HG02571 (cell line): Measurements from ENCODE around the gene ST3GAL3.
"Not testable (repeated sequence)": the region's sequence is repeated elsewhere in the genome, so short reads cannot be mapped to it uniquely, and the experiment has no call there.

Source experiments
- ATAC-seq: cut with Tn5 transposase; IDR thresholded peaks from one replicate; pipeline ENCODE4 v1.9.1; 2021; ENCODE audit warnings: mild to moderate bottlenecking, moderate library complexity; ENCODE audit not compliant: unreplicated experiment

Gene ST3GAL3

DNA sequence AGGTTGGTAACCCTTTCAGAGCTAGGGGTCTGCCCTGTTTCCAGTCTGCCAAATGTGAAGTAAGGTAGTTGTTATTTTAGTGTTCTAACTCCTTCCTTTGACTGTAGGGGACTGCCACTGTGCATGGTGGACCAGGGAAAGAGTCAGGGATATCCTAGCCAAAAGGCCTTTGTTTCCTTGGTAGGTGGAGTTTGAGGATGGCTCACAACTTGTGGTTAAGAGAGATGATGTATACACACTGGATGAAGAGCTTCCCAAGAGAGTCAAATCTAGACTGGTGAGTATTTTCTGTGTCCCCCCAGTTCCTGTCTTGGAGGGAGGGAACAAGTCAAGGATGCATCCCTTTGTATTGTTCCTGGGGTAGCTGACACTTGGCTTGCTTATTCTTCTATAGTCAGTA, 3.5 kb upstream of the ST3GAL3 start:
- ATAC-seq = no peak

DNA sequence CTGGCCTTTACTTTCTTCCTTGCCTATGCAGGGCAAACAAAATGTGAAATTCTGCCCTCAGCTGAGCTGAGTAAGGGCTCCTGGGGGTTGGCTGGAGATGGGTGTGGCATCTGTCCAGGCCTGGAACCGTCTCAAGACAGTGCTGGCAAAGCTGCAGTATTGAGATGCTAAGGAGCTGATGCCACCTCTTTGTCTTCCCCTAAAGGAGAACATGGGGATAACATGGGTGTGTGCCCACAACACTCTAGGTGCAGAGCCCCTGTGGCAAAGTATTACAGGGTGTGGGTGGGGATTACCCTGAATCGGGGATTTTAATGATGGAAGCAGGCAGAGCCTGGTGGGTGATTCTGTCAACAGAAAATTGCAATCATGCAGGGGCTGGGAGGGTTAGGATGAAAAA, 2.5 kb upstream of the ST3GAL3 start:
- no peak for ATAC-seq

DNA sequence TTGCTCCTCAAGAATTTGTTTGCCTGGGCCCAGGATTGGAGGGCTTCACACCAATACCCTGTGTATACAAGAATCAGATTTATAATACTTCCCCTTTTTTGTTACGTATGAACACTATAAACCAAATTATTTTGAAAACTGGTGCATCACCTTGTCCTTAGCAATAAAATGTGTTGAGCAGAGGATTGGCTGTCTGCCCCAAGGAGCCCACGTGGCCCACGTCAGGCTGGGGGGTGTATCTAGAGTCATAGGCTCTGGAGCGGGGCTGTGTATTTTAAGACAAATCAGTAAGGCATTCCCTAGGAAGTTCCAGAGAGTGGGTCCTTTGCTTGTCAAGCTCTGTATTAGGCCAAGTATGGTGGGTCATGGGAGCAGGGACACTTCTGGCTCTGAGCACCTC, 2.0 kb upstream of the ST3GAL3 start:
- no peak for ATAC-seq

- no peak for ATAC-seq
Observed at GRCh38 chr1:43705982-43706597, 1.2 kb upstream of the ST3GAL3 start.

DNA sequence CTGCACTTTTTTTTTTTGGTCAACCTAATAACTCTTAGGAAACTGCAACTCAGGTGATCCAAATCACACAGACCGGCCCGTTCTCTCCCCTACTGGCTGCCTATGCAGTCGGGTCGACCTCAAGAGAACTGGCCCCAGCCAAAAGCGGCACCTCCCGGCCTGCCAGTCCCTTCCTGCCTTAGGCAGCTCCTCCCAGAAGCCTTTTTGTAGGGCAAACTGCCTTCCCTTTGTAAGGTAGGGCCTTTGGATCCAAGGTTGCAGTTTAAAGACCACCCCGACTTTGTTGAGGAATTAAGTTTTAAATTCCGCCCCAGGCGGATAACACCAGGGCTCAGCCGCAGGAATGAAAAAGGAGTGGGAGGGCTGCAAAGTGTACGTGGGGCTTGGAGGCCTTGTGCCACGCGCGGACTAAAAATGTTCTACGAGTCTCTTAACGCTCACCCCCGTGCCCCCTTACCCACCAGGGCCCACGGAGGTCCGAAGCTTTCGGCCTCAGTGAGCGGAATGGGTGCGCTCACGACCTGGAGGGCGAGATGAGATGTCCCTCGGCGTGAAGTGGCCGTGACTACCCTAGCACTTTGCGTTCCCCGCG, 642 bp upstream of the ST3GAL3 start:
- ATAC-seq = no peak

GRCh38 chr1:43708002-43708410, 670 bp downstream of the ST3GAL3 start:
- no peak for ATAC-seq

DNA sequence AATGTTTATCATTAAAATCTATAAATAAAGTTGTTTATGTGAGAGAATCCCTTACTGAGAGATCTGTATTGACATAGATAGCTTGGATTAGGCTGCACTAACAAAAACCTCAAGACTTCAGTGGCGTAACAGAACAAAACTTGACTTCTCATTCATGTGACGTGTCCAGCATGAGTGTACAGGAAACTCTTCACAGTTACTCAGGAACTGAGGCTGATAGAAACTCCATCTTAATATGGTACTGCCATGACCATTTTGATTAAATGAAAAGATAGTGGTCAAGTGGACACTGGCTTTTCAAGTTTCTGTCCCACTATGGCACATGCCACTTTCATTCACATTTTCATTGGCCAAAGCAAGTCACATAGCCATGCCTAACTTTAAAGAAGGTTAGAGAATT, 3.7 kb downstream of the ST3GAL3 start:
- ATAC-seq = no peak

DNA sequence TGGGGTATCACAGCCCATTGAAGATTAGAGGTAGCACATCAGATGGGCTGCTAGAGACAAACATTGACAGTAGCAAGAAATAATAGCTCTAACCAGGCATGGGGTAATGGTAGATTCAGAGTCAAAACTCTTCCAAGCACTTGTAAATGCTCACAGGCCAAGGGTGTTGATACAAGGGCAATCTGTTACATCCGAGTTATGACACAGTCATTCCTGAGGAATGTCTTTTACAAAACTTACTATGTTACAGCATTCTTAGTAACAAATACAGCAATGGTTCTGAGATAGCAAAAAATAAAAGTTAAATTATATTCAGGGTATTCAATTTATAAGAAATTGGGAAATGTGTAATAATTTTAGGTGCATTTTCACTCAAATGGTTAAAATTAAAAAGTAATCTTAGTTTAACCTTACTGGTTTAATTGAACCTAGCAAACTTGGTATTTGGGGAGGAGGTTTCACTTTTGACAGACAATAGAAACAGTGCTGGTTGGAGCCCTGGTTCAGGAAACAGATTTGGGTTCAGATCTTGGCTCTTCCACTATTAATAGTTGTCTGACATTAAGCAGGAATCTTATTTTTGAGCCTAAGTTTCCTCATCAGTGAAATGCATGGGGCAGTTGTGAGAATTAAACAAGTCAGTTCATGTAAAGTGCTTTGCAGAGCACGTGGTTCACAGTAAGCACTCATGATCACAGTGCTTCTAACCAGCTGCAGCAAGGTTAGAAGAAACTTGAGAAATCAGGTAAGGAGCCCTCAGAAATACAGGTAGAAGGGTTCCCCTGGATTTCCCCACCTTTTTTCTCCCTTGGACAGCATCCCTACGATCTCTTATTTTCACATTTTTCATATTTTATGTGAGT, 4.4 kb downstream of the ST3GAL3 start:
- no peak for ATAC-seq

GRCh38 chr1:43716559-43717281, 9.4 kb downstream of the ST3GAL3 start:
- ATAC-seq = no peak

GRCh38 chr1:43719063-43719462, 11.7 kb downstream of the ST3GAL3 start:
- no peak for ATAC-seq

DNA sequence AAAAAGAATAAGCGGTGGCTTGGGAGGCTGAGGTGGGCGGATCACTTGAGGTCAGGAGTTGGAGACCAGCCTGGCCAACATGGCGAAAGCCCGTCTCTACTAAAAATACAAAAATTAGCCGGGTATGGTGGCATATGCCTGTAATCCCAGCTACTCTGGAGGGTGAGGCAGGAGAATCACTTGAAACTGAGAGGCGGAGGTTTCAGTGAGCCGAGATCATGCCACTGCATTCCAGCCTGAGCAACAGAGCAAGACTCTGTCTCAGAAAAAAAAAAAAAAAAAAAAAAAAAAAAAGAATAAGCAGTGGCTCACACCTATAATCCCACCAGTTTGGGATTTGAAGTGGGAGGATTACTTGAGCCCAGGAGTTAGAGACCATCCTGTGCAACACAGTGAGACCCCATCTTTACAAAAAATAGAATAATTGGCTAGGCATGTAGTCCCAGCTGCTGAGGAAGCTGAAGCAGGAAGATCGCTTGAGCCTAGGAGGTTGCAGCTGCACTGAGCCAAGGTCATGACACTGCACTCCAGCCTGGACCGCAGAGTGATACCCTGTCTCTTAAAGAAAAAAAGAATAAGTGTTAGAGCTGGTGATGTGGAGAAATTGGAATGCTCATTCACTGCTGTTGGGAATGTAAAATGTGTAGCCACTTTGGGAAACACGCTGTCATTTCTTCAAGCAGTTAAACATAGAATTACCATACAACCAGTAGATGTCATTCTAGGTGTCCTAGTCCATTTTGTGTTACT, 12.5 kb downstream of the ST3GAL3 start:
- not testable (repeated sequence) for ATAC-seq

GRCh38 chr1:43722810-43723209, 15.5 kb downstream of the ST3GAL3 start:
- no peak for ATAC-seq

GRCh38 chr1:43729816-43730463, 22.6 kb downstream of the ST3GAL3 start:
- no peak for ATAC-seq

- ATAC-seq = no peak
Observed at GRCh38 chr1:43731867-43732531, 24.7 kb downstream of the ST3GAL3 start.

- no peak for ATAC-seq
Observed at GRCh38 chr1:43736819-43737218, 29.5 kb downstream of the ST3GAL3 start.

GRCh38 chr1:43742026-43742425, 34.7 kb downstream of the ST3GAL3 start:
- no peak for ATAC-seq

DNA sequence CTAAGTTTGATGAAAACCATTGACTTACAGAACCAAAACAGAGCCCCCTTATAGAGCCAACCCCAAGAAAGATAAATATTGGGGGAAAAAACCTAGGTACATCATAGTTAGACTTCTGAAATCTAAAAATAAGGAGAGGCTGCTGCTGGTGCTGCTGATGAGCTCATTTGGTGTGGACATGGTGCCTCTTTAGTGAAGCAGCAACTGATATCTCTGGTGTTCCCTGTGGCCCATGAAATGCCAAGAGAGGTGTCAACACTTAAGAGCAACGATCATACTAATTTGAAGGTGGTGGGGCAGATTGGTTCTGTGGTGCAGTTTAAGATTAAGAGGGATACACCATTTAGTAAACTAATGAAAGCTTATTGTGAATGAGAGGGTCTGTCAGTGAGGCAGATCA, 35.9 kb downstream of the ST3GAL3 start:
- ATAC-seq = no peak

GRCh38 chr1:43747736-43748135, 40.4 kb downstream of the ST3GAL3 start:
- no peak for ATAC-seq

- ATAC-seq = no peak
Observed at GRCh38 chr1:43750083-43750482, 42.7 kb downstream of the ST3GAL3 start.

DNA sequence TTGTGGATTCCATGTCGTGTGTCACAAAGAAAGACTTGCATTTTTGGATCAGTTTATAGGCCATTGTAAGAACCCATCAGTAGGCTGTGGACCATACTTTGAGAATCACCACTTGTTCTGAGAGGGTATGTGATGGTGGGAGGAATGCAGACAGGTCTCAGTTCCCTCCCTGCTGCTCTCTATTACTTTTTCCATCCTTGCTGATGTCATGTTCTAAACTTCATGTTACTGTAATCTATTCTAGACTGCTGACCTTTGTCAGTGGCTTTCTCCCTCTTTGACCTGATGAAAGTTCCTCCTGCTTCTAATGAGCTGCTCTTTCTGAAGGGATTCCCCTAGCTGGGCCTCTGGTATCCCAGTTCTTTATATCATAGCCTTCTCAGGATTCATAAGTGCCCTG, 46.1 kb downstream of the ST3GAL3 start:
- ATAC-seq = no peak
